Activated CD8-positive, alpha-beta memory T cell treated with anti-CD3 and anti-CD28 coated beads, Interleukin-2, amount 10 ng/mL, durations not matched to agents 7 days and 5 days (primary cell): ENCODE data around the gene KLHL29. TPM values are rescaled to one million over a fixed set of nuclear protein-coding genes. Genes with fewer than 3 reads are reported as not detected.
"Not testable (repeated sequence)": the region's sequence is repeated elsewhere in the genome, so short reads cannot be mapped to it uniquely, and the experiment has no call there.

ENCODE experiments used
- ATAC-seq: fragments of 150-1000 bp; cut with Tn5 transposase; one replicate; pipeline ENCODE4 v1.10.0; 2021; ENCODE audit warnings: moderate library complexity
- CTCF ChIA-PET: fragments of 350-600 bp; sonication (Branson Sonifier 250); formaldehyde crosslinking; loops from one replicate; lab custom pipeline; 2021; ENCODE audit warnings: antibody characterized with exemption; lab: Charles Lee
- DNase-seq: peaks from one replicate; pipeline ENCODE4 v3.0.0-alpha.2; 2020
- H3K27ac Mint-ChIP-seq: one replicate; pipeline ENCODE4 v1.8.0; 2021; ENCODE audit warnings: mild to moderate bottlenecking, mixed read lengths
- H3K27me3 Mint-ChIP-seq: one replicate; pipeline ENCODE4 v1.8.0; 2021; ENCODE audit warnings: mixed read lengths
- H3K36me3 Mint-ChIP-seq: one replicate; pipeline ENCODE4 v1.8.0; 2021; ENCODE audit warnings: mild to moderate bottlenecking, mixed read lengths
- H3K4me1 Mint-ChIP-seq: one replicate; pipeline ENCODE4 v1.8.0; 2021; ENCODE audit warnings: mixed read lengths
- H3K4me3 Mint-ChIP-seq: one replicate; pipeline ENCODE4 v1.8.0; 2021; ENCODE audit warnings: mild to moderate bottlenecking, moderate library complexity, mixed read lengths
- H3K9me3 Mint-ChIP-seq: one replicate; pipeline ENCODE4 v1.8.0; 2022; ENCODE audit warnings: low read depth, mixed read lengths
- total RNA-seq, 2 experiments: library from RNA; stranded (reverse); gene quantifications; one replicate each; pipeline ENCODE4 v1.2.3, GENCODE V29; 2021

Gene KLHL29
- under 1 TPM; 0.09 to 0.12 TPM for total RNA-seq

DNA sequence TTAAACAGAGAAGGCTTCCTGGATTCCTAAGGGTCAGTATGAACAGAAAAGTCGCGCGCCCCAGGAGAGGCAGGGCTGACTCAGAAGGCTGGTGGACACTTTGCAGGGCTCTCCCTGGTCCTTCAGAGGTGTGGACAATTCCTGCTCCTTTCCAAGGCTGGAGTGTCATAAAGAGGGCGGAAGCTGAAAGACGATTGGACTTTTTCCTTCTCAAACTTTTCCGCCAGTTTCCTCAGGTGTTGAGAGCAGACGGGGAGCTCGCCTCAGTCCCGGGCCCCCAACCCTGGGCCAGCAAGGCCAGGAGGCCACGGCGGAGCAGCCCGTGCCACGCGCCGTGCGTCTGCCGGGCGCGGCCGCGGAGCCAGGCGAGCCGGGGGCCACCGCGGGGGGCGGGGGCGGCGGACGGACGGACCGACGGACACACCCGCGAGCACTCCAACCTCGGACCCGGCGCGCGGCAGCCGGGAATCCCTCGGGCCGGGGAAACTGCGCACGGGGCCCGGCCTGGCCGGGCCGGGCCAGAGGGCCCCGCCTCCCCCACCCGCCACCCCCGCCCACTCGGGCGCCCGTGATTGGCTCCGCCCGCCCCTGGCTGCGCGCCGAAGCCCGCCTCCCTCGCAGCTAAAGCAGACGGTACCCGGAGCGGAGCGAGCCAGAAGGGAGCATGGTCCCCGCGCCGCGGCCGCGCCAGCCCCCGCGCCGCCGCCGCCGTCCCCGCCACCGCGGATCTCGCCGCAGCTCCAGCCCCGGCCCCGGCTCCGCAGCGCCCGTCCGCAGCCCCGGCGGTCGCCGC is at the start of gene KLHL29:
Gene KLHL29, plus strand, starts transcription at position 629 of the 793 bp plus-strand sequence. CDS start 177,018 bp downstream, outside the sequence.
- CTCF ChIA-PET = no interaction called here
- Mint-ChIP-seq H3K4me3 (peak within 1 kb of the TSS; percentile 40), H3K4me1 (peaks cover 22% of the 10 kb centered on the region), H3K9me3 (no peaks in the 10 kb centered on the region), H3K36me3 (no peaks in the 10 kb centered on the region), H3K27ac (no peak within 1 kb of the TSS), H3K27me3 (peaks cover 80% of the 10 kb centered on the region)
- peak; percentile 78 for ATAC-seq
- DNase-seq = peak; percentile 51

DNA sequence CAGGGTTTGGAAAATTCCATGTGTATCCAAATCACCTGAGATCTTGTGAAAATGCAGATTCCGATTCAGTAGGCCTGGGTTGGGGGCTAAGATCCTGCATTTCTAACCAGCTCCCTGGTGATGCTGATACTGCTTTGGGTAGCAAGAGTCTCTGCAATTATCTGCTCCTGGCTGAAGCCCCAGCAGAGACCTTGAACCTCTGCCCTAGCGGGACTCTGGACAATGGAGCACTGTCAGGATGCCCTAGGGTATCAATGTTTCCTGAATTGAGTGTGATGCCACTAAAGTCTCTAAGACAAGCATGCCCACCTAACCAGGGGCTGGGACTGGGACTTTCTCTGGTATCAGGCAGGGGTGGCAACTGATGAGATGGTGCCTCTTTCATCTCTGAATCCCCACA is 49.4 kb upstream of the KLHL29 start:
- Mint-ChIP-seq H3K4me3 (no peak overlapping the region), H3K27me3 (peaks cover 10% of the 10 kb centered on the region), H3K36me3 (no peaks in the 10 kb centered on the region), H3K9me3 (no peaks in the 10 kb centered on the region), H3K4me1 (no peaks in the 10 kb centered on the region), H3K27ac (no peak overlapping the region)
- ATAC-seq (no peak), DNase-seq (no peak)
- CTCF ChIA-PET = no interaction called here

DNA sequence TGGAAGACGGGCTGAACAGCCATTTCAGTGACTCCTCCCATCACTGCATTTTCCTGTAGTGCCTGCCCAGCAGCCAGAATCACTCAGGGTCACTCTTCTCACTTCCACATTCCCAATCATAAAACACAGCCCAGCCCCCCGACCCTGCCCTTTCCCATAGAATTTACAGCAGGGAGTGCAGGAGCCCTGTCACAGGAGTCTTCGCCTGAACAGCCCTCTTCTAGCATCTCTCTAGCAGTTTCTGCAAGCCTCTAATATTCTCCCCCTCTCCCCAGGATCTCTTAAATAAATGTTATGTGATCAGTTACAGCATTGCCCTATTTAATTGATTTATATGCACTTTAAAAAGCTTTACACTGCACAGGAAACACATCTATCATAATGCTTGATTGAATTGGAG is 42.9 kb upstream of the KLHL29 start:
- H3K27ac Mint-ChIP-seq = no peak overlapping the region
- H3K36me3 Mint-ChIP-seq = no peaks in the 10 kb centered on the region
- H3K9me3 Mint-ChIP-seq = no peaks in the 10 kb centered on the region
- ATAC-seq (no peak), DNase-seq (no peak)
- CTCF ChIA-PET = no interaction called here
- no peak overlapping the region for H3K4me3 Mint-ChIP-seq
- no peaks in the 10 kb centered on the region for H3K4me1 Mint-ChIP-seq
- peaks cover 8% of the 10 kb centered on the region for H3K27me3 Mint-ChIP-seq

- H3K4me3 Mint-ChIP-seq = no peak overlapping the region
- no peaks in the 10 kb centered on the region for H3K36me3 Mint-ChIP-seq
- CTCF ChIA-PET = no interaction called here
- no peaks in the 10 kb centered on the region for H3K4me1 Mint-ChIP-seq
- H3K27me3 Mint-ChIP-seq = peaks cover 8% of the 10 kb centered on the region
- no peak overlapping the region for H3K27ac Mint-ChIP-seq
- no peak for ATAC-seq
- H3K9me3 Mint-ChIP-seq = no peaks in the 10 kb centered on the region
- no peak for DNase-seq
Observed at GRCh38 chr2:23346029-23346428, 39.0 kb upstream of the KLHL29 start.

GRCh38 chr2:23346781-23347180 is 38.2 kb upstream of the KLHL29 start:
- no peaks in the 10 kb centered on the region for H3K9me3 Mint-ChIP-seq
- no peak overlapping the region for H3K4me3 Mint-ChIP-seq
- ATAC-seq (no peak), DNase-seq (no peak)
- H3K4me1 Mint-ChIP-seq = no peaks in the 10 kb centered on the region
- no peak overlapping the region for H3K27ac Mint-ChIP-seq
- H3K36me3 Mint-ChIP-seq = no peaks in the 10 kb centered on the region
- CTCF ChIA-PET = no interaction called here
- H3K27me3 Mint-ChIP-seq = peaks cover 6% of the 10 kb centered on the region

GRCh38 chr2:23347471-23348092 is 37.4 kb upstream of the KLHL29 start:
- CTCF ChIA-PET = no interaction called here

GRCh38 chr2:23348093-23348481 is 36.9 kb upstream of the KLHL29 start:
- H3K4me1 Mint-ChIP-seq, DNase-seq, H3K9me3 Mint-ChIP-seq, CTCF ChIA-PET, H3K27ac Mint-ChIP-seq, H3K4me3 Mint-ChIP-seq, H3K36me3 Mint-ChIP-seq, ATAC-seq: not testable (repeated sequence)
- H3K27me3 Mint-ChIP-seq = peaks cover 10% of the 10 kb centered on the region

More at GRCh38 chr2:23347471-23348092, 37.4 kb upstream of the KLHL29 start:
- DNase-seq (no peak), ATAC-seq (no peak)
- no peaks in the 10 kb centered on the region for H3K36me3 Mint-ChIP-seq
- no peaks in the 10 kb centered on the region for H3K9me3 Mint-ChIP-seq
- H3K27ac Mint-ChIP-seq = no peak overlapping the region
- H3K4me1 Mint-ChIP-seq = no peaks in the 10 kb centered on the region
- no peak overlapping the region for H3K4me3 Mint-ChIP-seq
- H3K27me3 Mint-ChIP-seq = peaks cover 8% of the 10 kb centered on the region

DNA sequence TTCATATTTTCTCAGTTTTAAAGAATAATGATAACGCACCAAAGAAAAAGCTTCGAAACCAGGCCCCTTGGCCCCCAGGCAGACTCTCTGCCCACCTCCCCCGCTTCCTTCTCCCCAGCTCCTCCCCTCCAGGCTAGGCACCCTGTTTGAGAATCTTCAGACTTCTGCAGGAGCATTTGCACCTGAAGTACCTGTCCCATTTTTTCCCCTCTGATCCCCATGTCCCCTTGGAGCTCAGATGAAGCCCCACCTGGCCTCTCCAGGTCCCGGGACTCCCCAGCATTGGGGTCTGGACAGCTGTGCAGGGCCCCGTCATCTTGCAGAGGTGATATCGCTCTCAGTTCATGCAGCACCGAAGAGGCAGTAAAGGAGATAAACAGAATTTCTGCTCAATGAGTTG is 35.5 kb upstream of the KLHL29 start:
- Mint-ChIP-seq H3K9me3 (no peaks in the 10 kb centered on the region), H3K4me1 (no peaks in the 10 kb centered on the region), H3K27ac (no peak overlapping the region), H3K36me3 (no peaks in the 10 kb centered on the region), H3K27me3 (peaks cover 11% of the 10 kb centered on the region), H3K4me3 (no peak overlapping the region)
- ATAC-seq (no peak), DNase-seq (no peak)
- CTCF ChIA-PET = no interaction called here

DNA sequence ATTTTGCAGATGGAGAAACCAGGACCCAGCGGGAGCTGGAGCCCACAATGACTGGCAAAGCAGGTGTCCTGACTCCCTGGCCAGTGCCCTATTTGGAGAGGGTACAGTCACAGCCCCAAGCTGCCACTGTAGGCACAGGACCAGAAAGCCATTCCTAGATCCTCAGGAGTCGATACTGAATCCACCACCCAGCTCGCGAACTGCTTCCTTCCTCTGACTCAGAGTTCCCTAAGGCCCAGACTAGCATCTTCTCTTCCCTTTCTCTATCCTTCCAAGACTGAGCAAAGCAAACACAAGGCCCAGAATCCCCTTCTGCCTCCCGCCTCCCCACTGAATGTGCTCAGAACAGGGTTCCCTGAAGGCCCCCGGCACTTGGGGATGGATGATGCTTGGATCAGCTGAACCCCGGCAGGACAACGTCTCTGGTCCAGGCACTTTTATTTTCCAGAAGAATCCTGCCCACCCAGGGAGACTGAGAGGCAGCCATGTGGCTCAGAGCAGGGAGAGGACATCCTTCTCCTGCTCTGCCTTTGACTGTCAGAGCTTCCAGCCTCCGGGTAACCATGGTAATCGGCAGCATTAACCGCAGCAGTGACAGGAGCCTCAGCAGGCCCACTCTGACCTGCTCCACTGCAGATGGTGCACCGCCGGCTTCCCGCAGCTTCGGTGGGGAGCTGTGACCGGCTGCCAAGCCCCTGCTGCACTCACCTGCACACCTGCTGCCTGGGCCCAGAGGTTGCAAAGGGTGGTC is 34.8 kb upstream of the KLHL29 start:
- CTCF ChIA-PET = no interaction called here
- H3K4me1 Mint-ChIP-seq = no peaks in the 10 kb centered on the region

GRCh38 chr2:23350792-23351355 is 34.1 kb upstream of the KLHL29 start:
- no peak overlapping the region for H3K4me3 Mint-ChIP-seq
- no peak overlapping the region for H3K27ac Mint-ChIP-seq
- peaks cover 15% of the 10 kb centered on the region for H3K27me3 Mint-ChIP-seq
- no peaks in the 10 kb centered on the region for H3K4me1 Mint-ChIP-seq
- no peaks in the 10 kb centered on the region for H3K9me3 Mint-ChIP-seq
- no peak for DNase-seq
- CTCF ChIA-PET = interaction anchor here (1.3 kb wide), 1 partner anchor 96 kb away, joined by 3 read pairs; no protein-coding TSS in a partner anchor
- no peak for ATAC-seq
- H3K36me3 Mint-ChIP-seq = no peaks in the 10 kb centered on the region

More for the DNA sequence above, 34.8 kb upstream of the KLHL29 start:
- Mint-ChIP-seq H3K27ac (no peak overlapping the region), H3K36me3 (no peaks in the 10 kb centered on the region), H3K27me3 (peaks cover 14% of the 10 kb centered on the region), H3K4me3 (no peak overlapping the region), H3K9me3 (no peaks in the 10 kb centered on the region)
- ATAC-seq (no peak), DNase-seq (no peak)

DNA sequence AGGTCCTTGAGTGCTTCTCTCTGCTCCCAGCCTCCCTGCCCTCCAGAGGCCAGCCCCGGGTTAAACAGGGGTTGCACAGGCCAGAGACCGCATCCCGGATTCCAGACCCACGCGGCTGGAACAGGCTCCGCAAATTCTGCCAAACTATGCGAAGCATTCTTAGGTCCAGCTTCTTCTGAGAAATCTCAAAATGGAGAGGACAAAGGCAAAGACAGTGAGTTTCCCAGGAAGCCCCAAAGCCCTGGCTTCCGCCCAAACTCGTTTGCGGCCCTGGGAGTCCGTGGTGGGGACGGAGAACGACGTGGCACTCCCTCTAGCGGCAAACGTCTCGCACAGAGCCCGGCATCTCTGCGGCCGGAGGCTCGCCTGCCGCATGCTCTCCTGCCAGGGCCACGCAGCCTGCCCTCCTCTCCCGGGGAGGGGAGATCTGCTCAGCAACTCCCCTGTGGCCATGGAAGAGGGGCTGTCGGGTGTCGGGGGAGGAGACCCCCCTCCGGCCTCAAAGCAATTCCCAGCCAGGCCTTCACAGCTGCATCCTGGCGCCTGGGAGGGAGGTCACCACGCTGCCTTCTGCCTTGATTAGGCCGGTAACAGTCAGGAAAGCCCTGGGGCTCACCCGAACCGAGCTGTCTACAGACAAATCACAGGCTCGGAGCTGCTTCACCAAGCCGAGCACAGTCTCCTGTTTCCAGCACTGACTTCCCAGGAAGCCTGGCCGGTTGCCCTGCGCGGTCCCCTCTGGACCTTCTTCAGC is 33.4 kb upstream of the KLHL29 start:
- CTCF ChIA-PET = interaction anchor here (1.3 kb wide), 1 partner anchor 97 kb away, joined by 3 read pairs; no protein-coding TSS in a partner anchor
- DNase-seq = peak; percentile 57
- H3K9me3 Mint-ChIP-seq = no peaks in the 10 kb centered on the region
- H3K27me3 Mint-ChIP-seq = peaks cover 17% of the 10 kb centered on the region
- no peaks in the 10 kb centered on the region for H3K36me3 Mint-ChIP-seq
- no peak overlapping the region for H3K4me3 Mint-ChIP-seq
- ATAC-seq = peak; percentile 75
- no peak overlapping the region for H3K27ac Mint-ChIP-seq
- no peaks in the 10 kb centered on the region for H3K4me1 Mint-ChIP-seq

GRCh38 chr2:23354554-23354953 is 30.4 kb upstream of the KLHL29 start:
- CTCF ChIA-PET = no interaction called here
- H3K36me3 Mint-ChIP-seq = no peaks in the 10 kb centered on the region
- no peak for DNase-seq
- no peaks in the 10 kb centered on the region for H3K9me3 Mint-ChIP-seq
- no peaks in the 10 kb centered on the region for H3K4me1 Mint-ChIP-seq
- peaks cover 17% of the 10 kb centered on the region for H3K27me3 Mint-ChIP-seq
- ATAC-seq = no peak
- H3K27ac Mint-ChIP-seq = no peak overlapping the region
- H3K4me3 Mint-ChIP-seq = no peak overlapping the region

GRCh38 chr2:23355001-23355400 is 30.0 kb upstream of the KLHL29 start:
- Mint-ChIP-seq H3K4me1 (no peaks in the 10 kb centered on the region), H3K27me3 (peaks cover 17% of the 10 kb centered on the region)
- CTCF ChIA-PET = no interaction called here

More at GRCh38 chr2:23355001-23355400, 30.0 kb upstream of the KLHL29 start:
- DNase-seq = no peak
- Mint-ChIP-seq H3K9me3 (no peaks in the 10 kb centered on the region), H3K4me3 (no peak overlapping the region), H3K27ac (no peak overlapping the region), H3K36me3 (no peaks in the 10 kb centered on the region)
- ATAC-seq = no peak
